OCI-LY1 (cell line): ENCODE measurements around the gene BNIP3.

Experiments used
- CTCF ChIP-seq: fragments of 200-600 bp; sonication (generic), shearing (Covaris generic); IDR thresholded peaks from 2 replicates; pipeline ENCODE4 v1.5.1; 2017; ENCODE audit warnings: mild to moderate bottlenecking, antibody characterized with exemption, low read length, moderate library complexity, mixed read lengths
- EZH2 ChIP-seq: fragments of 200-600 bp; sonication (generic), shearing (Covaris generic); IDR thresholded peaks from 2 replicates; pipeline ENCODE4 v1.8.0; 2017; ENCODE audit warnings: borderline replicate concordance, mixed run types, mild to moderate bottlenecking, antibody characterized with exemption, low read length, moderate library complexity, mixed read lengths

- TF ChIP-seq CTCF (no peak), EZH2 (no peak)
Measured at GRCh38 chr10:131991726-131992125, 10.0 kb upstream of the BNIP3 start.
